ENCODE measurements around the gene GRID2IP.
"Not testable (repeated sequence)": the region's sequence is repeated elsewhere in the genome, so short reads cannot be mapped to it uniquely, and the experiment has no call there.

Gene GRID2IP

GRCh38 chr7:6453734-6454133, 97.5 kb downstream of the GRID2IP start:
- TF ChIP-seq CTCF (IDR thresholded peaks at IDR 0.05; ENCODE audit: borderline replicate concordance, control extremely low read depth, extremely low read depth, insufficient read depth, missing control alignments), result no peak
- DNase-seq (ENCODE audit: low spot score), result no peak
- in situ Hi-C loops (cut with MboI; ENCODE audit: low sequenced_read_pairs, unreplicated experiment), result no loop called here

GRCh38 chr7:6451224-6451705, 100.0 kb downstream of the GRID2IP start:
- no peak for DNase-seq (ENCODE audit: low spot score)
- no peak for TF ChIP-seq CTCF (IDR thresholded peaks at IDR 0.05; ENCODE audit: borderline replicate concordance, control extremely low read depth, extremely low read depth, insufficient read depth, missing control alignments)
- in situ Hi-C loops (cut with MboI; ENCODE audit: low sequenced_read_pairs, unreplicated experiment), result no loop called here

GRCh38 chr7:6450591-6450990, 100.7 kb downstream of the GRID2IP start:
- in situ Hi-C loops (cut with MboI; ENCODE audit: low sequenced_read_pairs, unreplicated experiment); DNase-seq (ENCODE audit: low spot score): not testable (repeated sequence)

- DNase-seq (ENCODE audit: low spot score); in situ Hi-C loops (cut with MboI; ENCODE audit: low sequenced_read_pairs, unreplicated experiment): not testable (repeated sequence)
These were observed 101.4 kb downstream of the GRID2IP start for GRCh38 chr7:6449884-6450283.

- no peak for TF ChIP-seq CTCF (IDR thresholded peaks at IDR 0.05; ENCODE audit: borderline replicate concordance, control extremely low read depth, extremely low read depth, insufficient read depth, missing control alignments)
- in situ Hi-C loops (cut with MboI; ENCODE audit: low sequenced_read_pairs, unreplicated experiment), result no loop called here
- no peak for DNase-seq (ENCODE audit: low spot score)
These were observed 102.2 kb downstream of the GRID2IP start for GRCh38 chr7:6448943-6449543.

GRCh38 chr7:6447581-6448199, 103.6 kb downstream of the GRID2IP start, which contains the start of gene DAGLB:
DAGLB (minus strand) TSS chr7:6447954; CDS start chr7:6447842, 112 bp downstream.
- in situ Hi-C loops (cut with MboI; ENCODE audit: low sequenced_read_pairs, unreplicated experiment), result no loop called here
- DNase-seq (ENCODE audit: low spot score), result peak; percentile 99
- TF ChIP-seq CTCF (IDR thresholded peaks at IDR 0.05; ENCODE audit: borderline replicate concordance, control extremely low read depth, extremely low read depth, insufficient read depth, missing control alignments), result no peak

Measured in GM13976 (cell line).